K562 (cell line): ENCODE results near the gene LRRC27. TPM values are rescaled to one million over a fixed set of nuclear protein-coding genes. Genes with fewer than 3 reads are reported as not detected.

ENCODE experiments used
- AFF4 ChIP-seq: sonication (generic); formaldehyde crosslinking; IDR thresholded peaks from 2 replicates; pipeline ENCODE4 v1.8.0; 2023; ENCODE audit warnings: mild to moderate bottlenecking, missing genetic modification reagents
- ATF7 ChIP-seq: fragments of 450-650 bp; IDR thresholded peaks from 2 replicates; pipeline ENCODE4 v1.7.1; 2014; ENCODE audit warnings: mild to moderate bottlenecking, moderate library complexity
- E2F6 ChIP-seq, 2 experiments: IDR thresholded peaks; 2 replicates each; pipeline ENCODE4 v1.6.1; 2011; ENCODE audit warnings: borderline replicate concordance in 1 of 2, control low read depth in 1 of 2, low read depth in 1 of 2, low read length in 1 of 2, mild to moderate bottlenecking in 1 of 2, mixed read lengths in 1 of 2, moderate library complexity in 1 of 2; ENCODE audit not compliant: insufficient read depth in 1 of 2, insufficient read length in 1 of 2, poor library complexity in 1 of 2, severe bottlenecking in 1 of 2; ENCODE audit errors: extremely low read depth in 1 of 2
- GABPB2 ChIP-seq: fragments of 250-450 bp; sonication (Bioruptor Pico); conservative IDR thresholded peaks from 2 replicates; pipeline ENCODE4 v1.5.1; 2021; ENCODE audit warnings: mild to moderate bottlenecking
- MXI1 ChIP-seq: IDR thresholded peaks from 2 replicates; pipeline ENCODE4 v1.6.1; 2011; ENCODE audit warnings: low read depth, mild to moderate bottlenecking, improper control_type of control experiment, low read length
- NR3C1 ChIP-seq: sonication (generic); formaldehyde crosslinking; IDR thresholded peaks from 2 replicates; pipeline ENCODE4 v1.8.1; 2022; ENCODE audit warnings: missing genetic modification reagents
- NRF1 ChIP-seq, 2 experiments: fragments of 450-650 bp; IDR thresholded peaks in 1 of 2; conservative IDR thresholded peaks in 1 of 2; 2 replicates each; pipeline ENCODE4 v1.6.1; 2014; ENCODE audit warnings: mild to moderate bottlenecking in 2 of 2
- PTRF ChIP-seq: fragments of 450-650 bp; IDR thresholded peaks from 2 replicates; pipeline ENCODE4 v1.6.1; 2016; ENCODE audit warnings: mild to moderate bottlenecking, missing genetic modification characterization, missing compliant biosample characterization
- RBBP5 ChIP-seq: fragments of 200-600 bp; sonication (generic); IDR thresholded peaks from 2 replicates; pipeline ENCODE4 v1.6.1; 2012; ENCODE audit warnings: borderline replicate concordance, mild to moderate bottlenecking, low read length, control low read depth, inconsistent platforms; ENCODE audit not compliant: insufficient read depth, poor library complexity, severe bottlenecking
- SETDB1 ChIP-seq: IDR thresholded peaks from one replicate; pipeline ENCODE4 v1.6.1; 2012; ENCODE audit warnings: low read length, control low read depth, inconsistent platforms
- SMAD2 ChIP-seq: fragments of 150-350 bp; IDR thresholded peaks from 2 replicates; pipeline ENCODE4 v1.6.1; 2014; ENCODE audit warnings: low read depth, mild to moderate bottlenecking, low read length
- YY1 ChIP-seq, 3 experiments: IDR thresholded peaks; 2 replicates each; pipeline ENCODE4 v1.6.1; 2011; ENCODE audit warnings: low read length in 2 of 3, mild to moderate bottlenecking in 2 of 3, moderate library complexity in 2 of 3, borderline replicate concordance in 1 of 3, control low read depth in 1 of 3, low read depth in 1 of 3; ENCODE audit not compliant: insufficient read depth in 3 of 3, insufficient replicate concordance in 2 of 3, control insufficient read depth in 1 of 3, insufficient read length in 1 of 3; ENCODE audit errors: extremely low read depth in 1 of 3
- ZBTB26 ChIP-seq: fragments of 450-650 bp; formaldehyde crosslinking; IDR thresholded peaks from 2 replicates; pipeline ENCODE4 v1.4.0; 2022; ENCODE audit warnings: missing genetic modification characterization
- ZNF23 ChIP-seq: fragments of 250-450 bp; sonication (Bioruptor Pico); IDR thresholded peaks from 2 replicates; pipeline ENCODE4 v1.4.0; 2020; ENCODE audit warnings: mild to moderate bottlenecking
- ZNF232 ChIP-seq: sonication (generic); formaldehyde crosslinking; IDR thresholded peaks from 2 replicates; pipeline ENCODE4 v1.8.0; 2022; ENCODE audit warnings: mild to moderate bottlenecking, missing genetic modification reagents
- ZNF3 ChIP-seq: fragments of 250-450 bp; sonication (Bioruptor Pico); IDR thresholded peaks from 2 replicates; pipeline ENCODE4 v1.5.0; 2021; ENCODE audit warnings: mild to moderate bottlenecking, moderate library complexity
- ZNF324 ChIP-seq: fragments of 250-450 bp; sonication (Bioruptor Pico); IDR thresholded peaks from 2 replicates; pipeline ENCODE4 v1.4.0; 2020; ENCODE audit warnings: mild to moderate bottlenecking
- polyA plus RNA-seq, 8 experiments: library from polyadenylated mRNA; depleted of rRNA in 4 of 8; stranded (reverse) in 5 of 8; unstranded in 3 of 8; fragments of >200 nt; fragmentation: Nextera tagmentation in 2 of 8; fragmentation: Illumina TruSeq in 1 of 8; extraction: Ambion mirVana in 2 of 8; extraction: Trizol in 1 of 8; gene quantifications; 2 replicates each; pipeline versions ENCODE4 v1.2.1 to v1.2.3, GENCODE V29; 2011 to 2014; ENCODE audit warnings: inconsistent platforms in 1 of 8, missing spikeins in 1 of 8
- total RNA-seq, 7 experiments: library from RNA; depleted of rRNA in 6 of 7; stranded (reverse); fragments of >200 nt in 6 of 7; fragmentation: Illumina TruSeq in 2 of 7; extraction: Trizol in 2 of 7; gene quantifications; 2 replicates each; pipeline versions ENCODE4 v1.2.1 to v1.2.3, GENCODE V29; 2011 to 2021; ENCODE audit warnings: low replicate concordance in 1 of 7
- TF ChIP-seq, protein P1 (sequence below): sonication (generic); formaldehyde crosslinking; IDR thresholded peaks from 2 replicates; pipeline ENCODE4 v1.8.0; 2022; ENCODE audit warnings: mild to moderate bottlenecking, missing genetic modification reagents, borderline replicate concordance

Gene LRRC27
- total and polyA plus RNA-seq, 9 of the 15 experiments (the other 6 are each of a cell fraction or from before 2014, with no cell fraction given), result 0.10 to 2.7 (median 1.4) TPM

GRCh38 chr10:132331601-132332432 lies at the start of gene LRRC27 (continued):
- TF ChIP-seq RBBP5 (no peak), ATF7 (peak; percentile 48; the same call in 1 of the 2 replicates), ZNF3 (CRISPR knock-in tag) (no peak), ZBTB26 (CRISPR knock-in tag) (no peak), MXI1 (peak; percentile 93), SMAD2 (no peak), PTRF (no peak), NR3C1 (CRISPR knock-in tag) (no peak), YY1 (IDR thresholded peaks at IDR 0.05; ENCODE audit: borderline replicate concordance in 1 of 3, control insufficient read depth in 1 of 3, extremely low read depth in 1 of 3, insufficient read depth in 3 of 3, insufficient read length in 1 of 3, insufficient replicate concordance in 2 of 3, low read depth in 1 of 3, low read length in 2 of 3) (peak; percentile 62 to 93 (median 91)), ZNF232 (CRISPR knock-in tag) (no peak), AFF4 (no peak), ZNF23 (CRISPR knock-in tag) (no peak), NRF1 (conservative IDR thresholded peaks at IDR 0.05 in 1 of 2, IDR thresholded peaks at IDR 0.05 in 1 of 2) (peak; percentile 96 to 97), SETDB1 (no peak), ZNF324 (CRISPR knock-in tag) (no peak), GABPB2 (CRISPR knock-in tag) (no peak), E2F6 (IDR thresholded peaks at IDR 0.05; ENCODE audit: borderline replicate concordance in 1 of 2, extremely low read depth in 1 of 2, insufficient read depth in 1 of 2, insufficient read length in 1 of 2, low read depth in 1 of 2, low read length in 1 of 2, poor library complexity in 1 of 2, severe bottlenecking in 1 of 2) (peak in 1 of 2 experiments; percentile 74)
- TF ChIP-seq, protein P1, sequence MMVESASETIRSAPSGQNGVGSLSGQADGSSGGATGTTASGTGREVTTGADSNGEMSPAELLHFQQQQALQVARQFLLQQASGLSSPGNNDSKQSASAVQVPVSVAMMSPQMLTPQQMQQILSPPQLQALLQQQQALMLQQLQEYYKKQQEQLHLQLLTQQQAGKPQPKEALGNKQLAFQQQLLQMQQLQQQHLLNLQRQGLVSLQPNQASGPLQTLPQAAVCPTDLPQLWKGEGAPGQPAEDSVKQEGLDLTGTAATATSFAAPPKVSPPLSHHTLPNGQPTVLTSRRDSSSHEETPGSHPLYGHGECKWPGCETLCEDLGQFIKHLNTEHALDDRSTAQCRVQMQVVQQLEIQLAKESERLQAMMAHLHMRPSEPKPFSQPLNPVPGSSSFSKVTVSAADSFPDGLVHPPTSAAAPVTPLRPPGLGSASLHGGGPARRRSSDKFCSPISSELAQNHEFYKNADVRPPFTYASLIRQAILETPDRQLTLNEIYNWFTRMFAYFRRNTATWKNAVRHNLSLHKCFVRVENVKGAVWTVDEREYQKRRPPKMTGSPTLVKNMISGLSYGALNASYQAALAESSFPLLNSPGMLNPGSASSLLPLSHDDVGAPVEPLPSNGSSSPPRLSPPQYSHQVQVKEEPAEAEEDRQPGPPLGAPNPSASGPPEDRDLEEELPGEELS, result no peak
